Renal cortex interstitium (tissue), 15 donors: Measurements from ENCODE around the gene ZSCAN32. TPM values are rescaled to one million over a fixed set of nuclear protein-coding genes. Genes with fewer than 3 reads are reported as not detected.

Source experiments
- DNase-seq, 11 donors: peaks; one replicate each; pipeline ENCODE4 v3.0.0-alpha.2; 2013; ENCODE audit warnings: low read depth in 9 of 11, low spot score in 4 of 11; ENCODE audit errors: extremely low read depth in 1 of 11
- long read RNA-seq, 16 experiments: transcript quantifications; one replicate each; lab custom pipeline, GENCODE V29; 2026
- polyA plus RNA-seq, 3 donors: library from polyadenylated mRNA; unstranded; fragments of 120-200 nt; gene quantifications; one replicate each; pipeline ENCODE4 v1.2.1, GENCODE V29; 2013; ENCODE audit not compliant: insufficient read length in 3 of 3

ZSCAN32 gene
- polyA plus RNA-seq: 10 to 100 TPM; 15.9 to 26.4 (median 17.2) TPM
- long read RNA-seq, donor 1, partial matches to known transcripts: 0 of 4 reads
- long read RNA-seq, donor 1, other reads (novel, unspliced or antisense): 0 of 4 reads
- long read RNA-seq, donor 2, partial matches to known transcripts: 0 of 3 reads
- long read RNA-seq, donor 2, other reads (novel, unspliced or antisense): 0 of 3 reads
- long read RNA-seq, donor 3, transcript ZSCAN32-206 (1 exons, 1,977 nt): major isoform, 8 of 10 reads
- long read RNA-seq, donor 3, partial matches to known transcripts: 0 of 10 reads
- long read RNA-seq, donor 3, other reads (novel, unspliced or antisense): 0 of 10 reads
- long read RNA-seq, donor 4, transcript ZSCAN32-206 (1 exons, 1,977 nt): major isoform, 5 of 7 reads
- long read RNA-seq, donor 4, partial matches to known transcripts: 0 of 7 reads
- long read RNA-seq, donor 4, other reads (novel, unspliced or antisense): 0 of 7 reads
- long read RNA-seq, donor 5: 0 reads
- long read RNA-seq, donor 6, transcript ZSCAN32-206 (1 exons, 1,977 nt): major isoform, 6 of 18 reads
- long read RNA-seq, donor 6, partial matches to known transcripts: 10 of 18 reads
- long read RNA-seq, donor 6, other reads (novel, unspliced or antisense): 0 of 18 reads
- long read RNA-seq, donor 7, transcript ZSCAN32-206 (1 exons, 1,977 nt): major isoform, 6 of 22 reads
- long read RNA-seq, donor 7, partial matches to known transcripts: 16 of 22 reads
- long read RNA-seq, donor 7, other reads (novel, unspliced or antisense): 0 of 22 reads
- long read RNA-seq, donor 8: 0 reads
- long read RNA-seq, donor 9, transcript ZSCAN32-206 (1 exons, 1,977 nt): major isoform, 6 of 7 reads
- long read RNA-seq, donor 9, partial matches to known transcripts: 0 of 7 reads
- long read RNA-seq, donor 9, other reads (novel, unspliced or antisense): 0 of 7 reads
- long read RNA-seq, donor 10, transcript ZSCAN32-206 (1 exons, 1,977 nt): major isoform, 5 of 5 reads
- long read RNA-seq, donor 10, partial matches to known transcripts: 0 of 5 reads
- long read RNA-seq, donor 10, other reads (novel, unspliced or antisense): 0 of 5 reads
- long read RNA-seq, donor 11, partial matches to known transcripts: 0 of 5 reads
- long read RNA-seq, donor 11, other reads (novel, unspliced or antisense): 0 of 5 reads
- long read RNA-seq, donor 12, partial matches to known transcripts: 0 of 5 reads
- long read RNA-seq, donor 12, other reads (novel, unspliced or antisense): 0 of 5 reads
- long read RNA-seq, donor 13: 0 reads
- long read RNA-seq, donor 14, partial matches to known transcripts: 0 of 4 reads
- long read RNA-seq, donor 14, other reads (novel, unspliced or antisense): 0 of 4 reads
- long read RNA-seq, donor 15, transcript ZSCAN32-206 (1 exons, 1,977 nt): major isoform, 5 of 5 reads
- long read RNA-seq, donor 15, partial matches to known transcripts: 0 of 5 reads
- long read RNA-seq, donor 15, other reads (novel, unspliced or antisense): 0 of 5 reads
- long read RNA-seq, donor 16, transcript ZSCAN32-206 (1 exons, 1,977 nt): major isoform, 16 of 25 reads
- long read RNA-seq, donor 16, partial matches to known transcripts: 6 of 25 reads
- long read RNA-seq, donor 16, other reads (novel, unspliced or antisense): 0 of 25 reads

DNA sequence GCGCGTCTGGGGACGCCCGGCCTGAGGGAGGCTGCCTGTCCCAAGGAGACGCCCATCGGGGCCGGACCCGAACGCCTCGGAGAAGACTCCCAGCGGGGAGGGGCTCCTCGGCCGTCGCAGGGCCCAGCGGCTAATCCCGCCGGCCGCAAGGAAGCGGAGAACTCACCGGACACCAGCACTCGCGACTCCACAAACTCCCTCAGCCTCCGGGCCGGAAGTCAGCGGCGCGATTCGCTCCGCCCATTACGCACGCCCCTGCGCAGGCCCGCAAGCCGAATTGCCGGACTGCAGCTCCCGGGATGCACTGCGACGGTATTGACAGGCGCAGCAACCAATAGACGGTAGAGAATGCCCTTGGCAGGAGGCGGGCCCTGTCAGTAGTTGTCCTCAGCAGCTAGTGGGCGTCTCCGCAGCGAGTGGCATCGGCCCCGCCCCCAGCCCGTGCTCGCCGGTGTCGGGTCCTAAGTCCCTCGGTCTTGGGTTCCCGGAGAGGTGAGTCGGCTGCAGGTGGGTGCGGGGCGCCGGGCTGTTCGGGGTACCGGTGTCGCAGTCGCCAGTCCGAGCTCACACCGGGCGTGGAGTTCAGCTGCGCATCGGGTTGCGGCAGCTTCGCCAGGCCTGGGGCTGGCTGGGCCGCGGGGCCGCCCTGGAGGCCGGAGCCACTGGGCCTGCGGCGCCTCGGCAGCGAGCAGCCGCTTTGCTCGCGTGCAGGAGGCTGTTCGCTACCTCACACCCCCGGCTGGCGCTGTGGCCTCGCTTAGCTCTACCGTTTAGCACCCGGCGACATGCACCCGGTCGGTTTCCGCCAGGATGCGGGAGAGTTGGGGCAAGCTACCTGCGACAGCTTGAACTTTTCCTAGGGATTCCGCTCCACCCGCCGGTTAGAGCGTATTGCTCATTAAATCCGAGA, at the start of gene ZSCAN32, which contains the start of gene ZNF174:
TSS of gene ZSCAN32 (minus strand) at position 226 of the 910 bp plus-strand sequence. CDS start 3,447 bp downstream, outside the sequence.
TSS of gene ZNF174 (plus strand) at position 437 of the 910 bp plus-strand sequence. CDS start 790 bp downstream, outside the sequence.
- peak; percentile 95 to 99 (median 98) for DNase-seq

GRCh38 chr16:3444032-3444388, 43.2 kb upstream of the ZSCAN32 start:
- no peak for DNase-seq

DNA sequence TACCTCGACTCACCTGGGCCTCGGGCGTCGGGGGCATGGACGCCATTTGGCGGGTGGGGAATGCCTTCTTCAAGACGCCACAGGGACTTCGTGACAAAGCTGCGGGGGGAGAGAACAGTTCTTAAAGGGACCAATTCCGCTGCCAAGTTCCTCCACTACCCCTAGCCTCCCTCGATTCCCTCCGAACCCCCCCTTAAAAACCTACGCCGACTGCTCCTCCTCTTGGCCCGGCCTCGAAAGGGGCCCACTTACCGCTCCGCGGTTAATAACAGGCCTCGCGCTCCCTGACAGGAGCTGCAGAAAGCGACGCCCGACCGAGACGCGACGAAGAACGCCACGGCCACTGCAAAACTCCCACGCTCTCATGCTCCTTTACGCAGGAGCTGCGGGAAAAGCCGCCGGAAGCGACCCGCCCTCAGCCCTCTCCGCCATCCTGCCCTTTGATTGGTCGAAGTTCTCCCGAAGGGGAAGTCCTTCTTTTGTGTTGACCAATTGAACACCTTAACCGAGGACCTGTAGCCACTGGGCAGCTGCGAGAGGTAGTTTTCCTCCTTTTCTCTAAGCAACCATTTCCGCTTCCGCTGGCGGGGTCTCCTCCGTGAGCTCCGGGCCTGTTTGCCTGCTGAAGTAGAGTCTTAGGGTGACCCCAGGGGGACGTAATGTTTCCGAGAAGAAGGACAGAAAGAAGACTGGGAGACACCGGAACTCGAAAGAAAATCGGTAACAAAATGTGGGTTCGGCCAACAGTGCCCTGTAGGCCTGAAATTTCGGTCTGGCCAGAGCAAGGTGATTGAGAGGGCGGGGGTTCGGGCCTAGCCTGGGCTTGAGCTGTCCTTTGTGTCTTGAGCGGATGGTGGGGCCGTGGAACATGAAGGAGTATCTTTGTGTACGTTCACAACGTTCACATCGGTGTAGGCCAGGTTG, 42.6 kb upstream of the ZSCAN32 start, which contains the start of the genes NAA60 and ZNF597:
TSS of gene NAA60 (plus strand) at position 573 of the 924 bp plus-strand sequence. CDS start 32,548 bp downstream, outside the sequence.
TSS of gene ZNF597 (minus strand) at position 397 of the 924 bp plus-strand sequence. CDS start at position 46, 351 bp downstream.
- peak in 9 of 11 donors; percentile 66 to 89 (median 79) for DNase-seq

DNA sequence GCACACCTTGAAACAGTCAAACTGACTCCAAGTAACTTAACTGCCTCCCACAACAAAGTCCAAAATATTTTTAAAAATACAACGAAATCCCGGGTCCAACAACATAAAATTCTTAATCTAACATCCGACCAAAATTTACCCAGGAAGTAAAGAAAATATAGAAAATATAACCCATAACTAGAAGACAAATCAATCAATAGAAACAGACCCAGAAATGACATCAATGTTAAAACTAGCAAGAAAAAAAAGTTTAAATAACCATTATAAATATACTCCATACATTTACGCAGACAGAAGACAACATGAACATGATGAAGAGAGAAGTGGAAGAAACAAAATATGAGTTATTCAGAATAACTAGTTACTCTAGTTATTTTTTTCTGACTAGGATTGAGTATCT, 38.8 kb upstream of the ZSCAN32 start:
- no peak for DNase-seq

- DNase-seq: no peak
These were observed 33.6 kb upstream of the ZSCAN32 start for GRCh38 chr16:3434373-3434772.

- no peak for DNase-seq
These were observed 31.0 kb upstream of the ZSCAN32 start for GRCh38 chr16:3431779-3432219.

- DNase-seq: no peak
These were observed 13.1 kb upstream of the ZSCAN32 start for GRCh38 chr16:3413730-3414379.

GRCh38 chr16:3408561-3409197, 7.9 kb upstream of the ZSCAN32 start:
- no peak for DNase-seq

DNA sequence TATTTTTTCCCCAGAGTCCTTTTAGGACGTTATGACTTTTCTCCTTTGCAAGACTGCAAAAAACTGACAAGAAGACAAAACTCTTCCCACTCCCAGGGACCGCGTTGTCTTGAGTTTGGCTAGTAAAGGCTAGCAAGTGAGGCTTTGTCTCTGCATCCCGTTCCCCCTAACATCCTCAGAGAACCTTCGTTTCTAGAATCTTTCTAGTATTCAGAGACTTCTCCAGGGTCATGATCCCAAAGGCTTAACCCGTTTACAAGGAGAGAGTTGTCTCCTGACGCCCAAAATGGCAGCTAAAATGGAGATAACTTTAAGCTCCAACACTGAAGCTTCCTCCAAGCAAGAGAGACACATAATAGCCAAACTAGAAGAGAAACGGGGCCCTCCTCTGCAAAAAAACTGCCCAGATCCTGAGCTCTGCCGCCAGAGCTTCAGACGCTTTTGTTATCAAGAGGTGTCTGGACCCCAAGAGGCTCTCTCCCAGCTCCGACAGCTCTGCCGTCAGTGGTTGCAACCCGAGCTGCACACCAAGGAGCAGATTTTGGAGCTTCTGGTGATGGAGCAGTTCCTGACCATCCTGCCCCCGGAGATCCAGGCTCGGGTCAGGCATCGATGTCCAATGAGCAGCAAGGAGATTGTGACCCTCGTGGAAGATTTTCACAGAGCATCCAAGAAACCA, 1.1 kb upstream of the ZSCAN32 start:
- peak in 4 of 11 donors; percentile 4 to 17 (median 10) for DNase-seq

DNA sequence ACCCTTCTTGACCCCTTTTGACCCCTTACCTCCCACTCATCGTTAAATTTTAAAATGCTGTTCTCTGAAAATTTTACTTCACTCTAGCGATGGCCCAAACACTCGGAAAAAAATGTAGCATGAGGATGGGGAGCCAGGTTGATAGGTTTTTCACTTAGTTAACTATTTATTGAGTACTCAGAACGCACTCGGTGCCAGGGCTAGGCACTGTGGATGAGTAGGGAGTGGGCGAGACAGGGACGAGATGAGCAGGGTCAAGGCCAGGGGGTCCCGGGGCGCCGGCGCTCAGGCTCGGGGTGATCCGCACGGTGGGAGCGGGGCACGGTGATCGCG, 392 bp downstream of the ZSCAN32 start:
- DNase-seq: peak in 1 of 11 donors; percentile 1

GRCh38 chr16:3389663-3390338, 11.0 kb downstream of the ZSCAN32 start:
- no peak for DNase-seq

GRCh38 chr16:3388325-3388724, 12.5 kb downstream of the ZSCAN32 start:
- DNase-seq: no peak

DNA sequence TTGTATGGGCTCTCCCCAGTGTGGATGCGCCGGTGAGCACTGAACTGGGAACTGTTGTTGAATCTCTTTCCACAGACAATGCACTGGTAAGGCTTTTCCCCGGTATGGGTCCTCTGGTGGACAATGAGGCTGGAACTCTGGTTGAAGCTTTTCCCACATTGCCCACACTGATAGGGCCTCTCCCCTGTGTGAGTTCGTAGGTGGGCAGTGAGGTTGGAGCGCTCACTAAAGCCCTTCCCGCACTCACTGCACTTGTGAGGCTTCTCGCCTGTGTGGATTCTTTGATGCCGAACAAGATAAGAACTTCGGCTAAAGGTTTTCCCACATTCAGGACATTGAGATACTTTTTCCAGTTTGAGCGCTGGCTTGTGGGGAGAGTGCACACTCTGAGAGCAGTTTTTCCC, 17.8 kb downstream of the ZSCAN32 start:
- no peak for DNase-seq

DNA sequence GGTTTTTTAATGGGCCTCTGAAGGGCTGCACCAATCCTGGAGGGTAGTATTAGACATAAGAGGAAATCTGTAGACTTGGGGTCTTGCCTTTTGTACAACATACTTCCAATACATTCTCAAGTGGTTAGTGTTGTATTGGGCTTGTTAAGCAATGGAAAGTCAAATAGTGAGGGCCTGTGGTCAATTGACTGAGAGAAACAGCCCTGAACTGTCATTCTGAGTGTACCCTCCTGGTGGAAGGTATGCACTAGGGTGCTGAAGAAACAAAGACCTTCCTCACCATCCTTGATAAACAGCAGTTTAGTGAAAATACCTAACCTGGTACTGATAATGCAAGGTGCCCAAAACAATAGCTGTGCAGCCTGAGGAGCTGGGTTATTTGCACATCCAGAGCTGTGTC, 22.9 kb downstream of the ZSCAN32 start:
- DNase-seq: no peak
